Thoracic aorta (tissue), 2 donors: Measurements from ENCODE around the gene GPSM3. TPM values are rescaled to one million over a fixed set of nuclear protein-coding genes. Genes with fewer than 3 reads are reported as not detected.

Source experiments
- ATAC-seq: fragments of 150-250 bp; one replicate; pipeline ENCODE4 v1.8.0; 2017; ENCODE audit warnings: low read depth; ENCODE audit not compliant: insufficient number of reproducible peaks, low FRiP score
- DNase-seq: peaks from one replicate; pipeline ENCODE4 v3.0.0-alpha.2; 2020; ENCODE audit warnings: low spot score
- H3K27ac ChIP-seq, 2 donors: fragments of 200-600 bp; sonication (generic); 1 replicate in 1 of 2; 2 replicates in 1 of 2; pipeline ENCODE4 v1.5.1; 2016; ENCODE audit warnings: mild to moderate bottlenecking in 2 of 2, moderate library complexity in 2 of 2
- H3K27me3 ChIP-seq: fragments of 200-600 bp; sonication (generic); replicated peaks from 2 replicates; pipeline ENCODE4 v1.6.0; 2016; ENCODE audit warnings: mild to moderate bottlenecking; ENCODE audit not compliant: insufficient read depth
- H3K36me3 ChIP-seq: fragments of 200-600 bp; sonication (generic); one replicate; pipeline ENCODE4 v1.5.1; 2016
- H3K4me1 ChIP-seq, 2 donors: fragments of 200-600 bp; sonication (generic); 1 replicate in 1 of 2; 2 replicates in 1 of 2; pipeline versions ENCODE4 v1.5.1 to v1.6.0; 2016; ENCODE audit warnings: low read depth in 2 of 2, mild to moderate bottlenecking in 1 of 2; ENCODE audit not compliant: control insufficient read depth in 1 of 2
- H3K4me3 ChIP-seq: fragments of 200-600 bp; sonication (generic); 2 replicates; pipeline ENCODE4 v1.5.1; 2016; ENCODE audit warnings: mild to moderate bottlenecking
- H3K9me3 ChIP-seq: fragments of 200-600 bp; sonication (generic); 2 replicates; pipeline ENCODE4 v1.5.1; 2016
- CTCF ChIP-seq: fragments of 200-600 bp; sonication (generic); IDR thresholded peaks from one replicate; pipeline ENCODE4 v1.5.1; 2019; ENCODE audit warnings: antibody characterized with exemption
- total RNA-seq, 2 donors: library from RNA; depleted of rRNA; stranded (reverse); fragments of >200 nt; gene quantifications; one replicate each; pipeline versions ENCODE4 v1.1.0 to v1.2.3, GENCODE V29; 2016

GPSM3 gene
- total RNA-seq, 2 donors from 2014 or later: 11.9 to 22.2 TPM

- Histone ChIP-seq H3K4me1 (peaks cover 16 to 42% of the 10 kb centered on the region in 2 donors), H3K9me3 (no peaks in the 10 kb centered on the region), H3K27me3 (no peaks in the 10 kb centered on the region), H3K4me3 (no peak within 1 kb of the TSS), H3K27ac (peak within 1 kb of the TSS; percentile 61 to 74), H3K36me3 (peaks cover 15% of the 10 kb centered on the region)
- DNase-seq: no peak
- no peak for ATAC-seq
- no peak for TF ChIP-seq CTCF
Measured at GRCh38 chr6:32184084-32184640, 8.3 kb downstream of the GPSM3 start, which contains the start of gene AGER. Gene AGER, minus strand, starts transcription at chr6:32184253. Its CDS starts 31 bp downstream, at chr6:32184222.

- Histone ChIP-seq H3K4me1 (peaks cover 15 to 42% of the 10 kb centered on the region in 2 donors), H3K36me3 (peaks cover 15% of the 10 kb centered on the region), H3K27me3 (no peaks in the 10 kb centered on the region), H3K9me3 (no peaks in the 10 kb centered on the region), H3K27ac (no peak overlapping the region), H3K4me3 (no peak overlapping the region)
- no peak for DNase-seq
- TF ChIP-seq CTCF: no peak
- ATAC-seq: no peak
Measured at GRCh38 chr6:32183483-32184083, 8.9 kb downstream of the GPSM3 start.

GRCh38 chr6:32183030-32183429 is 9.4 kb downstream of the GPSM3 start:
- Histone ChIP-seq H3K27me3 (no peaks in the 10 kb centered on the region), H3K9me3 (no peaks in the 10 kb centered on the region), H3K36me3 (peaks cover 15% of the 10 kb centered on the region), H3K4me1 (peaks cover 13 to 37% of the 10 kb centered on the region in 2 donors), H3K27ac (no peak overlapping the region), H3K4me3 (no peak overlapping the region)
- no peak for DNase-seq
- no peak for TF ChIP-seq CTCF
- no peak for ATAC-seq

GRCh38 chr6:32182555-32182981 is 9.9 kb downstream of the GPSM3 start:
- peaks cover 13 to 32% of the 10 kb centered on the region in 2 donors for H3K4me1 ChIP-seq
- H3K4me3 ChIP-seq: no peak overlapping the region
- H3K36me3 ChIP-seq: peaks cover 11% of the 10 kb centered on the region
- no peak overlapping the region for H3K27ac ChIP-seq
- no peaks in the 10 kb centered on the region for H3K27me3 ChIP-seq
- DNase-seq (no peak), ATAC-seq (no peak)
- H3K9me3 ChIP-seq: no peaks in the 10 kb centered on the region
- TF ChIP-seq CTCF: no peak

GRCh38 chr6:32181915-32182529 is 10.4 kb downstream of the GPSM3 start:
- no peak for TF ChIP-seq CTCF
- DNase-seq: no peak
- Histone ChIP-seq H3K27me3 (no peaks in the 10 kb centered on the region), H3K4me3 (no peak overlapping the region), H3K9me3 (no peaks in the 10 kb centered on the region), H3K36me3 (peaks cover 7% of the 10 kb centered on the region), H3K4me1 (peaks cover 13 to 28% of the 10 kb centered on the region in 2 donors), H3K27ac (peak overlapping the region in 1 of 2 donors; percentile 31)
- no peak for ATAC-seq
